ENCODE data around the gene ADK.
"Not testable (repeated sequence)": the region's sequence is repeated elsewhere in the genome, so short reads cannot be mapped to it uniquely, and the experiment has no call there.

DNA sequence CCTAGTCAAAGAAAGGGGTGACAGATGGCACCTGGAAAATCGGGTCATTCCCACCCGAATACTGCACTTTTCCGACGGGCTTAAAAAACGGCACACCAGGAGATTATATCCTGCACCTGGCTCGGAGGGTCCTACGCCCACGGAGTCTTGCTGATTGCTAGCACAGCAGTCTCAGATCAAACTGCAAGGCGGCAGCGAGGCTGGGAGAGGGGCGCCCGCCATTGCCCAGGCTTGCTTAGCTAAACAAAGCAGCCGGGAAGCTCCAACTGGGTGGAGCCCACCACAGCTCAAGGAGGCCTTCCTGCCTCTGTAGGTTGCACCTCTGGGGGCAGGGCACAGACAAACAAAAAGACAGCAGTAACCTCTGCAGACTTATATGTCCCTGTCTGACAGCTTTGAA, 66.1 kb downstream of the ADK start:
- TF ChIP-seq, protein P1, sequence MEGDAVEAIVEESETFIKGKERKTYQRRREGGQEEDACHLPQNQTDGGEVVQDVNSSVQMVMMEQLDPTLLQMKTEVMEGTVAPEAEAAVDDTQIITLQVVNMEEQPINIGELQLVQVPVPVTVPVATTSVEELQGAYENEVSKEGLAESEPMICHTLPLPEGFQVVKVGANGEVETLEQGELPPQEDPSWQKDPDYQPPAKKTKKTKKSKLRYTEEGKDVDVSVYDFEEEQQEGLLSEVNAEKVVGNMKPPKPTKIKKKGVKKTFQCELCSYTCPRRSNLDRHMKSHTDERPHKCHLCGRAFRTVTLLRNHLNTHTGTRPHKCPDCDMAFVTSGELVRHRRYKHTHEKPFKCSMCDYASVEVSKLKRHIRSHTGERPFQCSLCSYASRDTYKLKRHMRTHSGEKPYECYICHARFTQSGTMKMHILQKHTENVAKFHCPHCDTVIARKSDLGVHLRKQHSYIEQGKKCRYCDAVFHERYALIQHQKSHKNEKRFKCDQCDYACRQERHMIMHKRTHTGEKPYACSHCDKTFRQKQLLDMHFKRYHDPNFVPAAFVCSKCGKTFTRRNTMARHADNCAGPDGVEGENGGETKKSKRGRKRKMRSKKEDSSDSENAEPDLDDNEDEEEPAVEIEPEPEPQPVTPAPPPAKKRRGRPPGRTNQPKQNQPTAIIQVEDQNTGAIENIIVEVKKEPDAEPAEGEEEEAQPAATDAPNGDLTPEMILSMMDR (IDR thresholded peaks at IDR 0.05 in 8 of 11, conservative IDR thresholded peaks at IDR 0.05 in 3 of 11): not testable (repeated sequence)
- not testable (repeated sequence) for TF ChIP-seq POLR2A, POLR2AphosphoS5 (IDR thresholded peaks at IDR 0.05)
